GM18498 (cell line): ENCODE data around the gene TMC1.
A peak's percentile ranks its signal among the peaks of the same experiment; 100 is the strongest.

Experiments used
- ATAC-seq: cut with Tn5 transposase; IDR thresholded peaks from one replicate; pipeline ENCODE4 v1.9.1; 2021; ENCODE audit warnings: mild to moderate bottlenecking, moderate library complexity; ENCODE audit not compliant: unreplicated experiment

Gene TMC1

GRCh38 chr9:72565535-72565934 lies 44.1 kb downstream of the TMC1 start:
- ATAC-seq = no peak

GRCh38 chr9:72574156-72574810 lies 52.9 kb downstream of the TMC1 start:
- ATAC-seq = no peak

- ATAC-seq = no peak
Measured at GRCh38 chr9:72575666-72576065, 54.3 kb downstream of the TMC1 start.

GRCh38 chr9:72576087-72576486 lies 54.7 kb downstream of the TMC1 start:
- ATAC-seq = no peak

- ATAC-seq = no peak
Measured at GRCh38 chr9:72577212-72577753, 55.9 kb downstream of the TMC1 start.

GRCh38 chr9:72579190-72579589 lies 57.8 kb downstream of the TMC1 start:
- ATAC-seq = no peak

- ATAC-seq = no peak
Measured at GRCh38 chr9:72579880-72580550, 58.6 kb downstream of the TMC1 start.

- no peak for ATAC-seq
Measured at GRCh38 chr9:72581694-72582093, 60.3 kb downstream of the TMC1 start.

GRCh38 chr9:72583370-72583769 lies 62.0 kb downstream of the TMC1 start:
- no peak for ATAC-seq

GRCh38 chr9:72586388-72587130 lies 65.2 kb downstream of the TMC1 start:
- ATAC-seq = peak; percentile 52

- no peak for ATAC-seq
Measured at GRCh38 chr9:72588336-72588735, 66.9 kb downstream of the TMC1 start.

- ATAC-seq = no peak
Measured at GRCh38 chr9:72589667-72590521, 68.5 kb downstream of the TMC1 start.

GRCh38 chr9:72590824-72591223 lies 69.4 kb downstream of the TMC1 start:
- ATAC-seq = no peak

GRCh38 chr9:72592502-72593403 lies 71.3 kb downstream of the TMC1 start:
- peak; percentile 78 for ATAC-seq

- no peak for ATAC-seq
Measured at GRCh38 chr9:72596451-72597180, 75.2 kb downstream of the TMC1 start.

- no peak for ATAC-seq
Measured at GRCh38 chr9:72597181-72597517, 75.7 kb downstream of the TMC1 start.

- ATAC-seq = no peak
Measured at GRCh38 chr9:72597601-72598000, 76.2 kb downstream of the TMC1 start.

GRCh38 chr9:72598639-72599038 lies 77.2 kb downstream of the TMC1 start:
- no peak for ATAC-seq

GRCh38 chr9:72599874-72600534 lies 78.6 kb downstream of the TMC1 start:
- ATAC-seq = no peak
